NCI-H446 (cell line): ENCODE measurements around the gene IL17RC.
"Not testable (repeated sequence)": the region's sequence is repeated elsewhere in the genome, so short reads cannot be mapped to it uniquely, and the experiment has no call there.

Source experiments
- DNase-seq, 2 experiments: peaks; one replicate each; lab custom pipeline; 2025; lab: John Stamatoyannopoulos, UW

The IL17RC gene

GRCh38 chr3:9915254-9916141 lies 1.4 kb upstream of the IL17RC start:
- DNase-seq, result no peak

- DNase-seq, result peak in 1 of 2 experiments; percentile 45
These were observed 558 bp upstream of the IL17RC start for GRCh38 chr3:9916346-9916733.

DNA sequence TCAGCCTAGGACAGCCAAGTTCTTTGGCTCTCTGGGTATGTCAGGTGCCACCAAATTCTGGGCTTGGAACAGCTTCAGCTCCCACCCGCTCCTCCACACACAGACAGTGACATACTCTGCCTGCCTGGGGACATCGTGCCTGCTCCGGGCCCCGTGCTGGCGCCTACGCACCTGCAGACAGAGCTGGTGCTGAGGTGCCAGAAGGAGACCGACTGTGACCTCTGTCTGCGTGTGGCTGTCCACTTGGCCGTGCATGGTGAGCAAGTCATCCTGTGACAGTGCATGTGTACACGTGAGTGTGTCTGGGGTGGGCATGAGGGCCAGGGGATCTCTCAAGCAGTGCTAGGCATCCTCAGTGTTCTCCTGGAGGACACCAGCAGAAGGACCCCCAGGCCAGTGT lies 922 bp downstream of the IL17RC start:
- DNase-seq, result no peak

GRCh38 chr3:9918261-9919038 lies 1.6 kb downstream of the IL17RC start:
- DNase-seq, result no peak

GRCh38 chr3:9928158-9928557 lies 11.3 kb downstream of the IL17RC start:
- DNase-seq, result no peak

DNA sequence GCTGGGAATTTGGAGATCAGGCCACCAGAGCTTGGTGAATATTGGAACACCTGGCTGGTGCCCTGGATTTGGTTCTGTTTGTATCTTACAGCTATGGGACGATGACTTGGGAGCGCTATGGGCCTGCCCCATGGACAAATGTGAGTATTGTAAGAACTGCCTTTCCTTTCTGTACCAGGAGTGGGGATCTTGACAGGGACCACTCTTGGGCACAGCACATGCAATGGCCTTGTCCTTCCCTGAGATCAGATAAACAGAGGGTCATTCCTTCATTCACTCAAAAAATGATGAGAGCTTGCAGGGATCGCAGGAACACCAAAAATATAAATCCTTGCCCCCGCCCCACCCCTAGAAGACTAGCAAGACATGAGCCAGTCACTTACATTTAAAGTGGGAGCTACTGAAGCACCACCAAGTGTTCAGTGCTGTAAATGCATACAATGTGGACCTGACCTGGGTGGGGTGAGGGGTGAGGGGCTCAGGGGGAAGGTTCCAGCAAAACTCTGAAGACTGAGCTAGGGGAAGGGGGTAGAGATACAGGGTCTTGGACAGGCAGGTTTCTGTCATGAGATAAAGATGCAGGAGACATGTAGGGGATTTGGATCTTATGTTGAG lies 14.0 kb downstream of the IL17RC start:
- DNase-seq, result no peak

- DNase-seq, result no peak
These were observed 15.6 kb downstream of the IL17RC start for GRCh38 chr3:9932535-9932842.

GRCh38 chr3:9932843-9933560 lies 16.1 kb downstream of the IL17RC start:
- peak in 1 of 2 experiments; percentile 77 for DNase-seq

GRCh38 chr3:9933561-9934234 lies 16.8 kb downstream of the IL17RC start, which contains the start of gene CRELD1:
CRELD1 (plus strand) TSS chr3:9933834; CDS start chr3:9934439, 605 bp downstream.
- peak; percentile 79 to 91 for DNase-seq

GRCh38 chr3:9934235-9934621 lies 17.3 kb downstream of the IL17RC start:
- DNase-seq, result peak in 1 of 2 experiments; percentile 10

DNA sequence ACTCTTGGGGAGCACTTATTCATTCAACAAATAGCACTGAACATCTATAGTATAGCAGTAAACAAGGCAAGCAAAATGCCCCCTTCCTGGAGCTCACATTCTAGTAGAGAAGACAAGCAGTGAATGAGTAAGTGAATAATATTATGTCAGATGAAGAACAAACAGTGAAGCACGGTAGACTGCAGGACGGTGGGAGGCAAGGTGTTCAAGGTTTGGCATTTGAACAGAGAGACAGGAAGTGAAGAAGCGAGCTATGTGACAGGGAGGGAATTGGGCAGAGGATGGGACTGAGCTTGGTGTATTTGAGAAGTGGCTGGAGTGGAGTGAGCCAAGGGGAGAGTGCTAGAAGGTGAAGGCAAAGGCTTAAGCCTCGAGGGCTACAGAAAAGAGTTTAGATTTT lies 18.1 kb downstream of the IL17RC start:
- no peak for DNase-seq

GRCh38 chr3:9935966-9936510 lies 19.1 kb downstream of the IL17RC start:
- no peak for DNase-seq

- DNase-seq, result no peak
These were observed 20.8 kb downstream of the IL17RC start for GRCh38 chr3:9937486-9938238.

DNA sequence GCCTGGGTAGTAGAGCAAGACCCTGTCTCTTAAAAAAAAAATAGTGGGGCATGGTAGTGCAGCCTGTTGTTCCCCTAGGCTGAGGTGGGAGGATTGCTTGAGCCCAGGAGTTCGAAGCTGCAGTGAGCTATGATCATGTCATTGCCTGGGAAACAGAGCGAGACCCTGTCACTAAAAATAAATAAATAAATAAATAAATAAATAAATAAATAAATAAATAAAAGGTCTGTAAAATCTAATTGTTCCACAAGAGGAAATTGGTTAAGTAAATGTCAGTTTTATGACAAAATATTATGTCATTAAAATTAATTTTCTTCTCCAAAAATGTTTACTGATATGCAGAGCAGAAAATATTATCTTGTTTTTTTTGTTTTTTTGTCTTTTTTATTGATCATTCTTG lies 22.1 kb downstream of the IL17RC start:
- DNase-seq, result no peak

DNA sequence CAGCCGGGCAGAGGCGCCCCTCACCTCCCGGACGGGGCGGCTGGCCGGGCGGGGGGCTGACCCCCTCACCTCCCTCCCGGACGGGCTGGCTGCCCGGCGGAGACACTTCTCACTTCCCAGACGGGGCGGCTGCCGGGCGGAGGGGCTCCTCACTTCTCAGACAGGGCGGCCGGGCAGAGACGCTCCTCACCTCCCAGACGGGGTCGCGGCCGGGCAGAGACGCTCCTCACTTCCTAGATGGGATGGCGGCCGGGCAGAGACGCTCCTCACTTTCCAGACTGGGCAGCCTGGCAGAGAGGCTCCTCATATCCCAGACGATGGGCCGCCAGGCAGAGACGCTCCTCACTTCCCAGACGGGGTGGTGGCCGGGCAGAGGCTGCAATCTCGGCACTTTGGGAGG lies 23.0 kb downstream of the IL17RC start:
- DNase-seq, result not testable (repeated sequence)

- DNase-seq, result no peak
These were observed 23.8 kb downstream of the IL17RC start for GRCh38 chr3:9940746-9941145.

GRCh38 chr3:9942164-9942563 lies 25.3 kb downstream of the IL17RC start:
- DNase-seq, result no peak

DNA sequence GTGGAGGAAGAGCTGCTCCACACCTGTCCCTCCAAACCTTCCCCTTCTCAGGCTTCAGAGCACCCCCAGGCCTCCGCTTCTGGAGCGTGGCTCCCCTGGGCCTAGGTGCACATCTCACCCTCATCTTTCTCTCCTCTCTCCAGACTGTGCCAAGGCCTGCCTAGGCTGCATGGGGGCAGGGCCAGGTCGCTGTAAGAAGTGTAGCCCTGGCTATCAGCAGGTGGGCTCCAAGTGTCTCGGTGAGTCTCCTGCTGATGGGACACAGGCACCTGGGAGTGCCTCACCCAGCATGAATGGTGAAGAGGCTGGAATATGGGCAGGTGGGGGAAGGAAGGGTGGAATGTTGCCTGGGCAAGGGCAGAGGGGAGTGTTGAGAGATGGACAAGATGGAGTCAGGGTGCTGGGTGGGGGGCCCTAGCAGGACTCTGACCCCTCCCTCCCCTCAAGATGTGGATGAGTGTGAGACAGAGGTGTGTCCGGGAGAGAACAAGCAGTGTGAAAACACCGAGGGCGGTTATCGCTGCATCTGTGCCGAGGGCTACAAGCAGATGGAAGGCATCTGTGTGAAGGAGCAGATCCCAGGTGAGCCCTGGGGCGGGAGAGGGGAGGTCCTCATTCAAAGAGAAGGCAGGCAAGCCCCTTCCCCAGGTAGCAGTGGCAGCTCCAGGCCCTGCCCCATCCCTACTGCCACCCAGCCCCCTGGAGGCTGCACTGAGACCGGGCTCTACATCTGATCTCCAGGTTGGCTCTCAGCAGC lies 26.2 kb downstream of the IL17RC start:
- no peak for DNase-seq

- no peak for DNase-seq
These were observed 27.4 kb downstream of the IL17RC start for GRCh38 chr3:9944271-9944670.

- DNase-seq, result no peak
These were observed 28.5 kb downstream of the IL17RC start for GRCh38 chr3:9945358-9945757.
